NCI-H2107 treated with DMSO at 0.1 percent for 48 hours (cell line): ENCODE data around the gene WDR81.
"Not testable (repeated sequence)": the region's sequence is repeated elsewhere in the genome, so short reads cannot be mapped to it uniquely, and the experiment has no call there.

Experiments used
- DNase-seq: peaks from one replicate; lab custom pipeline; 2025; ENCODE audit not compliant: unreplicated experiment; lab: John Stamatoyannopoulos, UW

The WDR81 gene

DNA sequence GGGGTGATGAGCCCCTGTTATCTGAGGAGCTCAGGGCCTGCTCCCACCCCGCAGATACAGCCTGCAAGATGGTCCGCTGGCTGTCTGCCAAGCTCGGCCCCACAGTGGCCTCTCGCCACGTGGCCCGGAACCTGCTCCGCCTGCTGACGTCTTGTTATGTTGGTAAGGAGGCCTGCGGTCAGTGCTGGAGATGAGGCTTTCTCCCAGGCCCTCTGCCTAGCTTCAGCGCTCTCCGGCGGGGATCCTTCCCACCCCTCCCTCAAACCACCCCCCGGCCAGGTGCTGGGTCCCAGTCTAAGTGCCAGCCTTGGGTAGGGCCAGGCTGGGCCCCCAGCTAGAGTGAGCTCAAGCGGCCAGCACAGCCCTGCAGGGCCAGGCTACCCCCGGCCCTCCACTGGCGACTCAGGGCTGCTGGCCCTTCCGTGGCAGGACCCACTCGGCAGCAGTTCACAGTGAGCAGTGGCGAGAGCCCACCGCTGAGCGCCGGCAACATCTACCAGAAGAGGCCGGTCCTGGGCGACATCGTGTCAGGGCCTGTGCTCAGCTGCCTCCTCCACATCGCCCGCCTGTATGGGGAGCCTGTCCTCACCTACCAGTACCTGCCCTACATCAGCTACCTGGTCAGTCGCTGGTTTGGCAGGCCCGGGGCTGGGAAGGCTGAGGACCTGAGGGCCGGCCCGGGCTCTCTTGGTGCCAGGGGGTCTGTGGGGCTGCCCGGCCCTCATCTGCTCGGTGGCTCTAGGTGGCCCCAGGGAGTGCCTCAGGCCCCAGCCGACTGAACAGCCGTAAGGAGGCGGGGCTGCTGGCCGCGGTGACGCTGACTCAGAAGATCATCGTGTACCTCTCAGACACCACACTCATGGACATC, 6.1 kb downstream of the WDR81 start:
- DNase-seq = no peak

- DNase-seq = no peak
These were observed 6.6 kb downstream of the WDR81 start for GRCh38 chr17:1731194-1731506.

DNA sequence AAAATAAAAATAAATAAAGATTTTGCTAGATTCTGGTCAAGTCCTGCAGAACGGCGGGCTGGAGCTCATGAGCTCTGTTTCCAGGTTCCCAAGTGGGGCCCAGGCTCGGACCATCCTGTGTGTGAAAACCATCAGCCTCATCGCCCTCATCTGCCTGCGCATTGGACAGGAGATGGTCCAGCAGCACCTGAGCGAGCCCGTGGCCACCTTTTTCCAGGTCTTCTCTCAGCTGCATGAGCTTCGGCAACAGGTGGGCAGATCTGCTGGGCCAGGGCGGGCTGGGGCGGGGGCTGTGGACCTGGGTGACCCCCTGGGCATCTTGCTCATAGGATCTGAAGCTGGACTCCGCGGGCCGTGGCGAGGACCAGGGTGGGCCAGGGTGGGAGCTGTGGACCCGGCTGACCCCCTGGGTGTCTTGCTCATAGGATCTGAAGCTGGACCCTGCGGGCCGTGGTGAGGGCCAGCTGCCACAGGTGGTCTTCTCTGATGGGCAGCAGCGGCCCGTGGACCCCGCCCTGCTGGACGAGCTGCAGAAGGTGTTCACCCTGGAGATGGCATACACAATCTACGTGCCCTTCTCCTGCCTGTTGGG, 7.8 kb downstream of the WDR81 start:
- no peak for DNase-seq

GRCh38 chr17:1732833-1733321, 8.4 kb downstream of the WDR81 start:
- DNase-seq = no peak

DNA sequence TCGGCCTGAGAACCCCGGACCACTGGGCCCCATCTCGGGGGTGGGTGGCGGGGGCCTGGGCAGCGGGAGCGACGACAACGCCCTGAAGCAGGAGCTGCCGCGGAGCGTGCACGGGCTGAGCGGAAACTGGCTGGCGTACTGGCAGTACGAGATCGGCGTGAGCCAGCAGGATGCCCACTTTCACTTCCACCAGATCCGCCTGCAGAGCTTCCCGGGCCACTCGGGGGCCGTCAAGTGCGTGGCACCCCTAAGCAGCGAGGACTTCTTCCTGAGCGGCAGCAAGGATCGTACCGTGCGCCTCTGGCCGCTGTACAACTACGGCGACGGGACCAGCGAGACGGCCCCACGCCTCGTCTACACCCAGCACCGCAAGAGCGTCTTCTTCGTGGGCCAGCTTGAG, 9.3 kb downstream of the WDR81 start:
- no peak for DNase-seq

DNA sequence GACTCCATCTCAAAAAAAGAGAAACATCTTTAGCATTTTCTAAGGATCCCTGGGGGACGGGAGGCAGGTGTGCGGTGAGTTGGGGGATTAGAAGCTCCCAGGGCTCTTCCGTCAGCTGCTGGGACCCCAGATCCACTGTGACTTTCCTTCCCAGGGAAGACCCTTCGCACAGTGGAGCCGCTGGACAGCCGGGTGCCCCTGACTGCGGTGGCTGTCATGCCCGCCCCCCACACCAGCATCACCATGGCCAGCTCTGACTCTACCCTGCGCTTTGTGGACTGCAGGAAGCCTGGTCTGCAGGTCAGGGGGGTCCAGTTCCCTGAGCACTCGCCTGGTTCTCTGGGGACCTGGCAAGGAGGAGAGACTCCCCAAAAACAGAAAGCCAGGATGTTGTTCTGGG, 10.9 kb downstream of the WDR81 start:
- DNase-seq = no peak

GRCh38 chr17:1735834-1736347, 11.4 kb downstream of the WDR81 start:
- no peak for DNase-seq

- no peak for DNase-seq
These were observed 12.1 kb downstream of the WDR81 start for GRCh38 chr17:1736348-1737281.

- no peak for DNase-seq
These were observed 13.2 kb downstream of the WDR81 start for GRCh38 chr17:1737531-1738291.

DNA sequence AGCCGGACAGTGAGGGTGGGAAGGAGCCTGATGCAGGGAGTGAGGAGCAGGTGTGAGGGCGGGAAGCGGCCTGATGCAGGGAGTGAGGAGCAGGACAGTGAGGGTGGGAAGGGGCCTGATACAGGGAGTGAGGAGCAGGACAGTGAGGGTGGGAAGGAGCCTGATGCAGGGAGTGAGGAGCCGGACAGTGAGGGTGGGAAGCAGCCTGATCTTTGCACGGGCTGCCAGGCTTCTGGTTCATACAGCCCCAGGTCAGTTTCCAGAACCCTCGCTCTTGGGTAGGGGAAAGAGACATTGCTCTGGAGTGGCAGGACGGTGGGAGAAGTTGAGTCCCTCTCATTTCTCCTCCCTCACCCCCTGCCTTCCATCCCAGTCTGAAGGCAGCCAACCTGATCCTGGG, 17.4 kb downstream of the WDR81 start:
- not testable (repeated sequence) for DNase-seq

DNA sequence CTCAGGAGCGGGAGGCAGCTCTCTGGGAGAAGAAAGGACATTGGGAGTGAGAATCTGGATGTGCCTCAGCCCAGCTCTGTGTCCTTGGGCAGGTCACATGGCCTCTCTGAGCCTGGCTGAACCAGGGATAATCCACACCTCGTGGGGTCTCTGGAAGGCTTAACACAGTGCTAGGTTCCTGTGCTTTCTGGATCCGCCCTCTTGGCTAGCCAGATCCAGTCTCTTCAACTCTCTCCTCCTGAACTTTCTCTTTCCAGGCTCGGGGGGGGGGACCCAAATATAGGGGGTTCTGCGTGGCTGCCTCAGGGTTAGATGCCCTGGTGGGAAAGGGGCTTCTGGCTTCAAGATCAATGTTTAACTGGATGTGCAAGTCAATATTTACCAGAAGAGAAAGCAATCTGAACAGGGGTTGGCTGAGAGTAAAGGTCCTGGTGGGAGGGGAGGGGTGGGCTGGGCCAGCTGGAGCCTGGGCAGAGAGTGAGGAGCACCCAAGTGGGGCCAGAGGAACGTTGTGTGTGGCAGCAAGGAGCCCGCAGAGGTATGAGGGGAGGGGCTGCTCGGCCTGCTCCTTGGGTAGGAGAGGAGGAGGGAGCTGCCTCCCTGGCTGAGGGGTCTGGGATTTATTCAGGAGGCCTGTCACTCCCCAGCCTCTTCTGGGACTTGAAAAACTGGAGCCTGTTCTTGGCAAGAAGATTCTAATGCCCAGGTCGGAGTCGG, 18.0 kb downstream of the WDR81 start, which contains the start of gene SERPINF2:
TSS of gene SERPINF2 (plus strand) at position 501 of the 717 bp plus-strand sequence. CDS start 2,125 bp downstream, outside the sequence.
- no peak for DNase-seq

DNA sequence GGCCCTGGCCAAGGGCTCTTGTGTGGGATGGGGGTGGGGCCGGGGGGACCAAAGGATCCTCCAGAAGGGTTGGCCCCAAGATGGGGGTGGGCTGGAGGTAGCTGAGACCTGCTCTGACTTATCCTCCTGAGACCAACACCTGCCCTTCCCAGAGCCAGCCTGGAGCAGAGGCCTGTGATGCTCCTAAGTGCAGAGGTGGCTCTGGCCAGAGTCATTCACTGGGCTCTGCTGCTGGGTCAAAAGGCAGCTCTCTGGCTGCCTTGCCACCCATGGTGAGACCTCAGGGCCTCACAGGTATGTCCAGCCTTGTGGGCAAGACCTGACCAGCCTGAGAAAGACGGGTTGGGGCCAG, 18.6 kb downstream of the WDR81 start:
- DNase-seq = no peak

- no peak for DNase-seq
These were observed 20.3 kb downstream of the WDR81 start for GRCh38 chr17:1744551-1745512.

- no peak for DNase-seq
These were observed 21.1 kb downstream of the WDR81 start for GRCh38 chr17:1745513-1746020.

DNA sequence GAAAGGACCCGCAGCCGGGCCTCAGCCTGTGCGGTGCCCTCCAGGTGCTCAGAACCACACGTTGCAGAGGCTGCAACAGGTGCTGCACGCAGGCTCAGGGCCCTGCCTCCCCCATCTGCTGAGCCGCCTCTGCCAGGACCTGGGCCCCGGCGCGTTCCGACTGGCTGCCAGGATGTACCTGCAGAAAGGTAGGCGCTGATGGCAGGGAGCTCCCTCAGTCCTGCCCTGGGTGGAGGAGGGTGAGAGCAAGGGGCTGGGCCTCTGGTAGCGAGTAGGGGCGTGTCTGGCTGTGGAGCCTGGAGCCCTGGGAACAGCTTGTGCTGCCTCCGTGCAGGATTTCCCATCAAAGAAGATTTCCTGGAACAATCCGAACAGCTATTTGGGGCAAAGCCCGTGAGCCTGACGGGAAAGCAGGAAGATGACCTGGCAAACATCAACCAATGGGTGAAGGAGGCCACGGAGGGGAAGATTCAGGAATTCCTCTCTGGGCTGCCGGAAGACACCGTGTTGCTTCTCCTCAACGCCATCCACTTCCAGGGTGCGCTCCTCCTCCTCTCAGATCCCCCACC, 22.6 kb downstream of the WDR81 start:
- DNase-seq = no peak

DNA sequence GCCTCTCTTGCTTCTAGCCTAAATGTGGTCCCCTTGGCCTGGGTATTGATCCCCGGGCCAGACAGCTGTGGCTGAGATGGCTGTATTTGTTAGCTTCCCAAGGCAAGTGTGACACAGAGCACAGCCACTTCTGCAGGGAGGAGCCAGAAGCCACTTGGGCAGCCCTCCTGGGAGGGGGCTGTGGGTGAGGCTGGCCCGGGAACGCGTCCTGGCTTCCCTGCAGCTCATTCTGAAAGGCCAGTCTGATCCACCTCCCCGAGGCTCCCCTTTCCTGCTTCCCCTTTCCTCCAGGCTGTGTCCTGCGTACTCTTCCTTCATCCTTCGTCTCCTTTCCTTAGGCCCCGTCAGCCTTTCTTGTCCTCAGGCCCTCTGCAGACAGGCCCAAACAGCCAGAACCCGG, 26.1 kb downstream of the WDR81 start:
- no peak for DNase-seq

- no peak for DNase-seq
These were observed 28.1 kb downstream of the WDR81 start for GRCh38 chr17:1752425-1753262.
